ENCODE results near the gene MDFIC.

MDFIC gene

GRCh38 chr7:114953724-114954123 lies 31.8 kb downstream of the MDFIC start:
- DNase-seq, result no peak

GRCh38 chr7:114956702-114957101 lies 34.8 kb downstream of the MDFIC start:
- DNase-seq, result no peak

- no peak for DNase-seq
These were observed 35.5 kb downstream of the MDFIC start for GRCh38 chr7:114957444-114957843.

- peak; percentile 39 for DNase-seq
These were observed 38.0 kb downstream of the MDFIC start for GRCh38 chr7:114959931-114960330.

- no peak for DNase-seq
These were observed 40.5 kb downstream of the MDFIC start for GRCh38 chr7:114962441-114962840.

GRCh38 chr7:114966156-114966555 lies 44.3 kb downstream of the MDFIC start:
- no peak for DNase-seq

GRCh38 chr7:114969096-114969495 lies 47.2 kb downstream of the MDFIC start:
- no peak for DNase-seq

GRCh38 chr7:114970308-114970707 lies 48.4 kb downstream of the MDFIC start:
- DNase-seq, result no peak

- no peak for DNase-seq
These were observed 48.8 kb downstream of the MDFIC start for GRCh38 chr7:114970732-114971131.

- no peak for DNase-seq
These were observed 50.7 kb downstream of the MDFIC start for GRCh38 chr7:114972567-114972966.

- peak; percentile 80 for DNase-seq
These were observed 51.3 kb downstream of the MDFIC start for GRCh38 chr7:114973147-114973546.

GRCh38 chr7:114975401-114975800 lies 53.5 kb downstream of the MDFIC start:
- no peak for DNase-seq

- no peak for DNase-seq
These were observed 54.8 kb downstream of the MDFIC start for GRCh38 chr7:114976666-114977065.

GRCh38 chr7:114977277-114977676 lies 55.4 kb downstream of the MDFIC start:
- no peak for DNase-seq

GRCh38 chr7:114979388-114979787 lies 57.5 kb downstream of the MDFIC start:
- DNase-seq, result no peak

- DNase-seq, result no peak
These were observed 58.1 kb downstream of the MDFIC start for GRCh38 chr7:114979803-114980507.

- DNase-seq, result no peak
These were observed 59.4 kb downstream of the MDFIC start for GRCh38 chr7:114981323-114981722.

- DNase-seq, result no peak
These were observed 63.3 kb downstream of the MDFIC start for GRCh38 chr7:114985116-114985715.

- peak; percentile 43 for DNase-seq
These were observed 64.6 kb downstream of the MDFIC start for GRCh38 chr7:114986190-114987180.

- no peak for DNase-seq
These were observed 66.1 kb downstream of the MDFIC start for GRCh38 chr7:114988026-114988425.

- DNase-seq, result peak; percentile 77
These were observed 67.0 kb downstream of the MDFIC start for GRCh38 chr7:114988755-114989375.

GRCh38 chr7:114989531-114989930 lies 67.6 kb downstream of the MDFIC start:
- no peak for DNase-seq

Measured in fibroblast of skin of scalp (primary cell).